GM21526 (cell line): ENCODE data around the gene CNN2.

Source experiments
- ATAC-seq: cut with Tn5 transposase; IDR thresholded peaks from one replicate; pipeline ENCODE4 v1.9.1; 2021; ENCODE audit warnings: moderate library complexity; ENCODE audit not compliant: unreplicated experiment, low FRiP score

The CNN2 gene

DNA sequence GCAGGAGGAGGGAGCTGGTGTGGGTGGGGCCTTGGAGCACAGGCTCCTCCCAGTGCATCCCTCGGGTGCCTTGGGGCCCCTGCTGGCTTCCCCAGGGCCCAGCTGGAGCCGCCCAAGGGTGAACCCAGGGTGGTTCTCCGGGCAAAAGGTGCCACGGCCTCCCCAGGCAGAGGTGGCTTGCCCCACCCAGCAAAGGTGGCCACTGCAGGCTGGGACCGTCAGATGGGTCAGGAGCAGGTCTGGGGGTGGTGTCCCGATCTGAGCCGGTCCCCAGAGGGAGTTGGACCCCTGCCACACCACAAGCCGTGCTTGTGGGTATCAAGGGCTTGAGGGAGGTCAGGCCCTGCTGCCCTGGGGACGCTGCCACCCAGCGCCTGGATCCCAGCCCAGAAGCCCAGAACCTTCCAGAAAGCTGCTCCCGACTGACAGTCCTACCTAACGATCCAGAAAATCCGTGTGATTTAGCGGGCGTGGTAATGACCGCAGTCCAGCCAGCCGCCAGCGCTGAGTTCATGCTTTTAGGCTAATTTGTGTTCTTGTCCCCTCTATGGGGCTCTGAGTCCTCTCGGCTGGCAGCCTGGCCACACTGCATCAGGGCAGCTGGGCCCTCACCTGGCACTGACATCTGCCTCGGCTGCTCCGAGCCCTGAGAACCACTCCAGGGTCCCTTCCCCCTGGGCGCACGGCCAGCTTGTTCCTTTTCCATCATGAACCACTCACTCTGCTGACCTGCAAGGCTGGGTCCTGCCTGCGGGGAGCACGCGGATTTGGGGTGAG is 31.2 kb upstream of the CNN2 start:
- no peak for ATAC-seq

DNA sequence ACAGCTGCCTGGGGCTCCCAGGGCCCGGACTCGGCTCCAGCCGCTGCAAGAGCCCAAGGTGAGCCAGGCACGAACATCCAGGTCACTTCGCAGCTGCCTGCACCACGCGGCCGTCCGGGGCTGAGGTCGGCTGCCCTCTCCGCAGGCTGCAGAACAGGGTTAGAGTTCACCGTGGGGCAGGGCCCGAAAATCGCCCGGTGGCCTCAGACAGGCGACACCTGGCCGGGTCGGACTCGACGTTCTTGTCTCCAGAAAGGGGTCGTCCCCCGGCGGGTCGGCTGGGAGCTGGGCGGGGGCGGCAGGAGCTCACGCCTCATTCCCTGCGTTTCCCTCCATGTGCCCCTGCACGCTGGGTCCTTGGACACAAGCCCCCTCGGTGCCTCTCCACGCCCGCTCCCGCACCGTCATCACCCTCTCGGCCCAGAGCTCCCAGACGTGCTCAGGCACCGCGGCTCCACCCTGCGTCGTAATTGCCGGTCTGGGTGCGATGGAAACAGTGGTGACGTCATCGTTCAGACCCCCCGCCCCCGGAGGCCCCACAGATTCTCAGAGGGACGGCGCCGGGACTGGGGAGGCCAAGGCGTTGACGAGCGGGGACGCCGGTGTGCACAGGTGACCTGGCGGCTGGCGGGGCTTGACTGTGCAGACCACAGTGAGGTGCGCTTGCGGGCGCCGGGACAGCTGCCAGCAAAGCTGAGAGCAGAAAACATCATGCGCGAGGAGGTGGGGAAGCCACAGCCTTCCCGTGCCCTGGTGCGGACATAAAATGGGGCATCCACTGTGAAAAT is 30.2 kb upstream of the CNN2 start:
- no peak for ATAC-seq

DNA sequence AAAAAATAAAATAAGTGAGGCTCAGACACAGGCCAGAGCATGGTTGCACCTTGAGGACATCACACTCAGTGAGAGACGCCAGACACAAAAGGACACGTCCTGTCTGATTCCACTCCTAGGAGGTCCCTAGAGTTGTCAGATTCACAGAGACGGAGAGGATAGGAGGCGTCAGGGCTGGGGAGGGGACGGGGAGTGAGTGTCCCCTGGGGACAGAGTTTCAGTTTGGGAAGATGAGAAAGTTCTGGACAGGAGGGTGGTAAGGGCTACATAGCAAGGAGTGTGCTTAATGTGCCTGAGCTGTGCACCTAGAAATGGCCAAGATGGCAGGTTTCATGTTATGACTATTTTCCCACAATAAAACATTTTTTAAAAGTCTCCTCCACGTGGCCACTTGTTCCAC is 28.3 kb upstream of the CNN2 start:
- no peak for ATAC-seq

GRCh38 chr19:999379-999719 is 27.1 kb upstream of the CNN2 start:
- no peak for ATAC-seq

GRCh38 chr19:1000095-1000494 is 26.3 kb upstream of the CNN2 start, which contains the start of gene GRIN3B:
Gene GRIN3B (plus strand): TSS chr19:1000419. CDS start chr19:1000438, 19 bp downstream.
- ATAC-seq: no peak

DNA sequence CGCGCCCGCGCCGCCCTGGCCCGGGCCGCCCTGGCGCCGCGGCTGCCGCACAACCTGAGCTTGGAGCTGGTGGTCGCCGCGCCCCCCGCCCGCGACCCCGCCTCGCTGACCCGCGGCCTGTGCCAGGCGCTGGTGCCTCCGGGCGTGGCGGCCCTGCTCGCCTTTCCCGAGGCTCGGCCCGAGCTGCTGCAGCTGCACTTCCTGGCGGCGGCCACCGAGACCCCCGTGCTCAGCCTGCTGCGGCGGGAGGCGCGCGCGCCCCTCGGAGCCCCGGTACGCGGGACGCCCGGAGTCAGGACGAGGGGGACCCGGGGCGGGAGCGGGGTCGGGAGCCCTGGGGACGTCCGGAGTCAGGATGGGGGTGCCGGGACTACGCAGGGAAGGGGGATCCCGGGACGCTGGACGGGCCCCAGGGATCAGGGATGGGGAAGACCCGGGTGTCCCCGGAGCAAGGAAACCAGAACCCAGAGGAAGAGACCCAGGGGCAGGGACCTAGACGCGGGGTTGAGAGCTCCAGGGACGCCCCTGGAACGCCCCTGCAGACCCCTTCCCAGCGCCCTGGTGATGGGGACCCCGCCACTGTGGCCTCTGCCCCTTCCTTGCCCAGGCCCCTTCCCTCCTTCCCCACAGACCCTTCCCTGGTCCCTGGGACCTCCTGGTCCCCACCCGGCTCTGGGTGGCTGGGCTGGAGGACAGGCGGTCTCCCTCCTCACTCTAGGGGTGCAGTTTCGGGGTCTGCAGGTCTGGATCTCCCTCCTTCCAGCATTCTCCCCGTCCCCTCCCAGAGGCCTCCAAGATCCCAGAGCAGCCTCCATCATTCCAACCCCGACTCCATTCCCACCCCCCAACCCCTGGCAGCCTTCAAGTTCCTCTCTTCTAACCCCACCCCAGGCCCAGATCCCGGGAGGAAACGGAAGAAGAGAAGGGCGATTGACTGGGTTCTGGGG is 25.5 kb upstream of the CNN2 start:
- no peak for ATAC-seq

DNA sequence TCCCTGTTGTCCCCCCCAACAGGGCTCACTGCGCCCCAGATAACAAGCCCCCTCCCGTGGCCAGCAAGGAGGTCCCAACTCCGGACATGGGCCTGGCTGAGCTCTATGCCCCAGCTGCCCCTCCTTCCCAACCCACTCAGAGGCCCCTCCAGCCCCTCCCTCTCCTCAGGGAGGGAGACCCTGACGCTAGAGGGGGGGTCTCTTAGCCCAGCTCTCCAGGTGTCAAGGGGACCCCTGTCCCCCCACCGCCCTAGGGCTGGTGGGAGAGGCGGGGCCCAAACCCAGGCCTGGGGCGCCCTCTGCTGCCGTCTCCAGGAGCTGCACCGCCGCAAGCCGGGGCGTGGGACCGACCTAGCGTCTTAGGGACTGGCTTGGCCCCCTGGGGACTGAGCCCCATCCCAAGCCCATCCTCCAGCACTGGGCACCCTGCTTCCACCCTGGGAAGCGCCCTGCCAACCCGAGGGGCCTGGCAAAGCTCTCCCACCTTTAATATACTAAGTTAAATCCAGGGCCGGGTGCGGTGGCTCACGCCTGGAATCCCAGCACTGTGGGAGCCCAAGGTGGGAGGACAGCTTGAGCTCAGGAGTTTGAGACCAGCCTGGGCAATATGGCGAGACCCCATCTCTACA is 24.8 kb upstream of the CNN2 start:
- no peak for ATAC-seq

GRCh38 chr19:1002600-1002999 is 23.8 kb upstream of the CNN2 start:
- ATAC-seq: no peak

- no peak for ATAC-seq
Observed at GRCh38 chr19:1003283-1003682, 23.1 kb upstream of the CNN2 start.

GRCh38 chr19:1004204-1004802 is 22.1 kb upstream of the CNN2 start:
- no peak for ATAC-seq

- no peak for ATAC-seq
Observed at GRCh38 chr19:1004803-1005664, 21.4 kb upstream of the CNN2 start.

- no peak for ATAC-seq
Observed at GRCh38 chr19:1006711-1007398, 19.6 kb upstream of the CNN2 start.

GRCh38 chr19:1007399-1008251 is 18.8 kb upstream of the CNN2 start:
- no peak for ATAC-seq

GRCh38 chr19:1008268-1009040 is 18.0 kb upstream of the CNN2 start:
- ATAC-seq: no peak

DNA sequence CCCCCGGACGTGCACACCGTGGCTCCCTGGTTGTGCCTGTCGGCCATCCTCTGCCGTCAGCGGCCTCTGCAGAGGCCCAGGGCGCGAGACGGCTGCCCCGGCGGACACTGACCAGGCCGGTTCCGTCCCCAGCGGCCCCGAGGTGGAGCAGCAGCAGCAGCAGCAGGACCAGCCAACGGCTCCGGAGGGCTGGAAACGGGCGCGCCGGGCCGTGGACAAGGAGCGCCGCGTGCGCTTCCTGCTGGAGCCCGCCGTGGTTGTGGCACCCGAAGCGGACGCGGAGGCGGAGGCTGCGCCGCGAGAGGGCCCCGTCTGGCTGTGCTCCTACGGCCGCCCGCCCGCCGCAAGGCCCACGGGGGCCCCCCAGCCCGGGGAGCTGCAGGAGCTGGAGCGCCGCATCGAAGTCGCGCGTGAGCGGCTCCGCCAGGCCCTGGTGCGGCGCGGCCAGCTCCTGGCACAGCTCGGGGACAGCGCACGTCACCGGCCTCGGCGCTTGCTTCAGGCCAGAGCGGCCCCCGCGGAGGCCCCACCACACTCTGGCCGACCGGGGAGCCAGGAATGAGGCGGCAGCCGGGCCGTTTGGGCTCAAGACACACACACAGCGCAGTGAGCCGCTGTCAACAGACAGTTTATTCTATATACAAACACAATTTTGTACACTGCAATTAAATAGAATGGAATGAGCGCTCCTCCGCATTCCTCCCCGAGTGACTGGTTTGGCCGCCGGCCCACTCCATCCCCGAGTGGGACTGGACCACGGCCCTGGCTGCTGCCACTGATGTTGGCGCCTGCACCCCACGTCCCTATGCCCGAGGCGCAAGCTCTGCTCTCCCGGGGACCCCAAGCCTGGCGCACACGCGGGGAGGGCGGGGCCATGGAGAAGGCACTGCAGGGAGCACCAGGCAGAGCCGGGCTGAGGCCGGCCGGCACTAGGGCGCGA is 17.1 kb upstream of the CNN2 start:
- ATAC-seq: no peak
